Ammon's horn (tissue), 1 donor: ENCODE measurements around the gene PLEKHH1.

Source experiments
- DNase-seq: peaks from one replicate; pipeline ENCODE4 v3.0.0-alpha.2; 2016; ENCODE audit warnings: low spot score

PLEKHH1 gene

DNA sequence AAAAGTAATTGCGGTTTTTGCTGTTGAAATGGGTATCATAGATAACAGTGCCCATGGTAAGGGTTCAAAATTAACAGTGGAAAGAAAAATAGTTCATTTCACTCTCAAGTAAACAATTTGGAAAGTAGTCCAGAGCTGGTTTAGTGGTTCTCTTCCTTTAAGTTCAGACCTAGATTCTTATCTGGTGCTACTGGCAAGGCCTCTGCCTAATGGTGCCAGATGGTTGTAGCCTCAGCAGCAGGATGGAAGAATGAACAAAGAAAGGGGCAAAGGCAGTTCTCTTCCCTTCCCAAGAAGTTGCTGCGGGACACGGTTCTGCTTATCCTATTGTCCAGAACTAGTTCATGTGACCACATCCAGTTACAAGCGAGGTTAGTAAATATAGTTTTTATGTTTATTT, 97.1 kb downstream of the PLEKHH1 start:
- DNase-seq: no peak

DNA sequence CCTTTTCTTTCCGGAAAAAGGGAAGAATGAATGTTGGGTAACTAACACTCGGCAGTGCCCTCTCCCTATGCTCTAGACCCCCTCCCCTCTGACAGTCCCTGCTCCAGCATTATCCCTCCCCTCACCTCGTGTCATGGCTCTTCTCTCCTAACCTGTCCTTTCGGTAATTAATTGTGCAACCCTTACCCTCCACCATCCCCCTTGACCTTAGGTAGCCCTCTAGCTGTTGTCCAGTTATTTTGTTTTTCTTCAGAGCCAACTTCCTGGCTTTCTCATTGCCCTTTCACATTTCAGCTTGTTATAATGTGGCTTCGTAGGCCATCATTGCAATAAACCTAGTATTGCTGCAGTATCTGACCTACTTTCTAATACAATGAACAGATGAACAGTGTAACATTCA, 97.8 kb downstream of the PLEKHH1 start:
- DNase-seq: no peak

DNA sequence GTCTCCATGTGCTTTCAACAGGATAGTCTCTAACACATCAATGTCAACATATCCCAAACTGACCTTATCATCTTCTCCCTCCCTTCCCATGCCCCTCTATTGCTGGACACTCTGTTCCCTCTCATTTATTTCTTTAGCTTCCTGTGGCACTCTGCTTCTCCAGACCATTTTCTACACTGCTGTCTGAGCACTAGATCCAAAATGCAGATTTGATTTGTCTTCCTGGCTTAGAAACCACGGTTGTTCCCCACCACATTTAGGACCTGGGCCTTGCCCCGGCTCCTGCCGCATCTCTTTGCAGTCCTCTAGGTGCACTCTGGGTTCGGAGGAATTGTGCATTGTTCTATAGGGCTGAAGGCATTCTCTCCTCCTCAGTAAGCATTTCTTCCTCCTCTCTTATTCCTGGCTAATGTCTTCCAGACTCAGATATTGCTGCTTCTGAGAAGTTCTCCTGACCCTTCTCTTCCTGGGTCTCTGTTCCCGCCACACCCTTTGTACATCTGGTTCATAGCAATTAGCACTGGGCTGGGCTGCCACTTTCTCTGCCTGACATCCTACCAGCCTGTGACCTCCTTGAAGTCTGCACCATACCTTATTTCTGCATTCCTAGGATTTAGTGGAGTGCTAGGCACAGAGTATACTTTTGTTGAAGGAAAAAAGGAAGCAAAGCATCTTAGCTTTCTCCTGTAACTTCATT, 100.5 kb downstream of the PLEKHH1 start:
- DNase-seq: no peak

DNA sequence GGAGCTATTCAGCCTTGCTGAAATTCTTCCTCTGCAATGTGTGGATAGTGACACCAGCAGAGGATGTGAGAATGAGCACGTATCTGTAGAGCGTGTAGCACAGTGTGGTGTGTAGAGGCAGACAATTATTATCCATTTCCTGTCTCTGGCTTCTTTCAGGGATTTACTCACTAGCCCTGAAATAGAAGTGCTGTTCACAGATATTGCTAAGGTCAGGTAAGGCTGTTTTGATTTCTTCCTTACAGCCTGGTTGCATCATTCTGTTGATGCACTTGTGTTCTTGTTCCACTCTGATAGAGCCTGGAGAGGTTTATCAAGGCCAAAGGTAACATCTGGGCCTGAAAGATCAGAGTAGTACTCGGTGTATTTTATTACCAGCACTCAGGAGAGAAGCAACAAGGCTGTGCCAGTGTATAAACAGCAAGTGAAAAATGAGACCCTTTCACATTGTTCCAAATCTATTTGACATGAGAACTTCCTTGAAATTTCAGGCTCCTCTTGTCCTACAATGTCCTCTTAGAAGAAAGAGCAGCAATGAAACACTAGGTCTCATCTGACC, 103.3 kb downstream of the PLEKHH1 start:
- DNase-seq: peak; percentile 30

DNA sequence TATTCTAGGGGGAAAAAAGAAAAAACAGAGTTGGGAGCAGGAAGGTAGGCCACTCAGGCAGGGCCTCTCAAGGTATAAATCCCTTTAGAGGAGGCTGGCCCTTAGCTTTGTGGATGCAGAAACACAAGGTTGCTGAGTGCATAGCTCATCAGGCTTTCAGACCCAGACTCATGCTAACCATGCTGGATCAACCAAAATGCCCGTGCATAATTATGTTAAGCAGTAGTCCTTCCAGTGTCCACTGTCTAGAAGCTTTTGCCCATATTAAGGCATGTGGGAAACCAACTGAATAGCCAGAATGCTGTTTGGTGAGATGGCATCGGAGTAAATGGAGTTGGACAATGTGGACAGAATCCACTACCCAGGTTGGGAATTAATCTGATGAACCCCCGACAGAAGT, 105.6 kb downstream of the PLEKHH1 start:
- DNase-seq: no peak
